Upper lobe of right lung (tissue), 1 donor: Measurements from ENCODE around the gene CDC42EP3. TPM values are rescaled to one million over a fixed set of nuclear protein-coding genes. Genes with fewer than 3 reads are reported as not detected.

Experiments used
- ATAC-seq: fragments of 200-7000 bp; cut with Tn5 transposase; one replicate; pipeline ENCODE4 v1.9.1; 2020; ENCODE audit warnings: mild to moderate bottlenecking, moderate library complexity
- DNase-seq: peaks from one replicate; pipeline ENCODE4 v3.0.0-alpha.2; 2020
- H3K27ac ChIP-seq: fragments of 200-600 bp; one replicate; pipeline ENCODE4 v1.8.0; 2022
- H3K27me3 ChIP-seq: fragments of 200-600 bp; one replicate; pipeline ENCODE4 v1.8.0; 2022; ENCODE audit warnings: mild to moderate bottlenecking
- H3K36me3 ChIP-seq: fragments of 200-600 bp; one replicate; pipeline ENCODE4 v1.8.0; 2022
- H3K4me1 ChIP-seq: fragments of 200-600 bp; one replicate; pipeline ENCODE4 v1.8.0; 2022
- H3K4me3 ChIP-seq: fragments of 200-600 bp; one replicate; pipeline ENCODE4 v1.8.0; 2022; ENCODE audit warnings: mild to moderate bottlenecking
- H3K9me3 ChIP-seq: fragments of 200-600 bp; one replicate; pipeline ENCODE4 v1.8.0; 2022
- intact Hi-C: fragments of 100-400 bp; cut with DNase I; formaldehyde crosslinking; loops from one replicate; pipeline ENCODE4 v1.11.0; 2022
- total RNA-seq: library from RNA; stranded (reverse); fragmentation: NEBNext Ultra II Directional; extraction: Animal tissue kit (Norgen Biotek cat#: 25700); gene quantifications from one replicate; pipeline ENCODE4 v1.2.1, GENCODE V29; 2021
- TF ChIP-seq, protein P1 (sequence below): fragments of 200-600 bp; IDR thresholded peaks from one replicate; pipeline ENCODE4 v1.8.0; 2022; ENCODE audit warnings: antibody characterized with exemption
- donor health status: DM: no; HTN: yes; CAD: no; lungs with severe emphysema.

Gene CDC42EP3
- total RNA-seq, 1 donor from 2014 or later, result 71.1 TPM

DNA sequence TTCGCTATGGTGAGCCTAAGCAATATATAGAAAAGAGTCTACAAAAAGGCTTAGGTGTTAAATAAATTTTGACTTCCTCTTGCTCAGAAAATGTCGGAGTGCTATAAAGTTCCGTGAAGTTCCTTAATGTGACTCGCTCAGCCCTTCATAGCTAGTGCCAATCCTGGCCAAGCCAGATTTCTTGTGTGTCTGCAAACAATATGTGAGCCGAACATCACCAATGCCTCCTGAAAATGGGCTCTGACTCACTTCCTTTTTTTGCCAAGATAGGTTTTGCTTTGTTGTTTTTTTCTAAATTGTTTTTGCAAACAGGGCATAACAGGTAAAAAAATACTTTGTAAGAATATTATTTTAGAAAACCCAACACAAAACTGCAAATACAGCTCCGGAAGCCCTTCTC lies 26.1 kb downstream of the CDC42EP3 start:
- Histone ChIP-seq H3K27me3 (no peaks in the 10 kb centered on the region), H3K27ac (peak overlapping the region; percentile 8)
- ATAC-seq, result no peak

DNA sequence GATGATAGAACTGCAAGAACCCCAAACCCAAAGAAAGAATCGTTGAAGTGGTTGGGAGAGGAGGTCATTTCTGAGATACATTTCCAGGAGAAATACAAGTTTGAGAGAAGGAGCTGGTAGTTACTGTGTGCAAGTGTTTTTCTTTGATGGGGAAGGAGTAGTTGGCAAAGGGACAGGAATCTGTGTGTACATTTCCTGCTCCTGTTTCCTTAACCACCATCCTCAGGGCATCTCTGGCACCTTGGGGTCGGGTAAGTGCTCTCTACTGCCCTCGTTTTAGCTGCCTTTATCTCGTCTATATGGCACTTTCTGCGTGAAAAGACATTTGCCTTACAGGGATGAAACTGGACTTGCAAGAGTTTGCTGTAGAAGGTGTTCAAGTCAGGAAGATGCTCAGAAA lies 27.3 kb downstream of the CDC42EP3 start:
- ATAC-seq (no peak), DNase-seq (no peak)
- no peaks in the 10 kb centered on the region for H3K27me3 ChIP-seq
- intact Hi-C loops, result no loop called here
- TF ChIP-seq, protein P1, sequence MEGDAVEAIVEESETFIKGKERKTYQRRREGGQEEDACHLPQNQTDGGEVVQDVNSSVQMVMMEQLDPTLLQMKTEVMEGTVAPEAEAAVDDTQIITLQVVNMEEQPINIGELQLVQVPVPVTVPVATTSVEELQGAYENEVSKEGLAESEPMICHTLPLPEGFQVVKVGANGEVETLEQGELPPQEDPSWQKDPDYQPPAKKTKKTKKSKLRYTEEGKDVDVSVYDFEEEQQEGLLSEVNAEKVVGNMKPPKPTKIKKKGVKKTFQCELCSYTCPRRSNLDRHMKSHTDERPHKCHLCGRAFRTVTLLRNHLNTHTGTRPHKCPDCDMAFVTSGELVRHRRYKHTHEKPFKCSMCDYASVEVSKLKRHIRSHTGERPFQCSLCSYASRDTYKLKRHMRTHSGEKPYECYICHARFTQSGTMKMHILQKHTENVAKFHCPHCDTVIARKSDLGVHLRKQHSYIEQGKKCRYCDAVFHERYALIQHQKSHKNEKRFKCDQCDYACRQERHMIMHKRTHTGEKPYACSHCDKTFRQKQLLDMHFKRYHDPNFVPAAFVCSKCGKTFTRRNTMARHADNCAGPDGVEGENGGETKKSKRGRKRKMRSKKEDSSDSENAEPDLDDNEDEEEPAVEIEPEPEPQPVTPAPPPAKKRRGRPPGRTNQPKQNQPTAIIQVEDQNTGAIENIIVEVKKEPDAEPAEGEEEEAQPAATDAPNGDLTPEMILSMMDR, result no peak
- no peaks in the 10 kb centered on the region for H3K9me3 ChIP-seq
- H3K36me3 ChIP-seq, result peaks cover 30% of the 10 kb centered on the region
- no peak overlapping the region for H3K4me3 ChIP-seq
- H3K4me1 ChIP-seq, result peaks cover 34% of the 10 kb centered on the region
- H3K27ac ChIP-seq, result no peak overlapping the region

More for the DNA sequence above, 26.1 kb downstream of the CDC42EP3 start:
- peaks cover 44% of the 10 kb centered on the region for H3K4me1 ChIP-seq
- TF ChIP-seq, protein P1, result no peak
- no peaks in the 10 kb centered on the region for H3K9me3 ChIP-seq
- H3K36me3 ChIP-seq, result peaks cover 30% of the 10 kb centered on the region
- intact Hi-C loops, result no loop called here
- no peak overlapping the region for H3K4me3 ChIP-seq
- no peak for DNase-seq

DNA sequence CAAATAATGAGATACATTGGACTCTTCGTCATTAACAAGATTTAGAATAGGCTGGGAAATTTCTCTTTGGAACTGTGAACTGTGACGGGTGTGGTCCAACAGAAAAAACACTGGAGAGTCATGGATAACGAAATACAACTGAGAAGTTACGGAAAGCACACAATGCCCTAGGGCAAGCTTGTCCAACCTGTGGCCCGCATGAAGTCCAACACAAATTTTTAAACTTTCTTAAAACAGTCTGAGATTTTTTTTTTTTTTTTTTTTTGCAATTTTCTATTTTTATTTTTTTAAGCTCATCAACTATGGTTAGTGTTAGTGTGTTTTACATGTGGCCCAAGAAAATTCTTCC lies 27.7 kb downstream of the CDC42EP3 start:
- DNase-seq (no peak), ATAC-seq (no peak)
- H3K36me3 ChIP-seq, result peaks cover 30% of the 10 kb centered on the region
- TF ChIP-seq, protein P1, result no peak
- H3K27ac ChIP-seq, result no peak overlapping the region
- H3K27me3 ChIP-seq, result no peaks in the 10 kb centered on the region
- intact Hi-C loops, result no loop called here
- H3K4me1 ChIP-seq, result peaks cover 30% of the 10 kb centered on the region
- H3K9me3 ChIP-seq, result no peaks in the 10 kb centered on the region
- no peak overlapping the region for H3K4me3 ChIP-seq

DNA sequence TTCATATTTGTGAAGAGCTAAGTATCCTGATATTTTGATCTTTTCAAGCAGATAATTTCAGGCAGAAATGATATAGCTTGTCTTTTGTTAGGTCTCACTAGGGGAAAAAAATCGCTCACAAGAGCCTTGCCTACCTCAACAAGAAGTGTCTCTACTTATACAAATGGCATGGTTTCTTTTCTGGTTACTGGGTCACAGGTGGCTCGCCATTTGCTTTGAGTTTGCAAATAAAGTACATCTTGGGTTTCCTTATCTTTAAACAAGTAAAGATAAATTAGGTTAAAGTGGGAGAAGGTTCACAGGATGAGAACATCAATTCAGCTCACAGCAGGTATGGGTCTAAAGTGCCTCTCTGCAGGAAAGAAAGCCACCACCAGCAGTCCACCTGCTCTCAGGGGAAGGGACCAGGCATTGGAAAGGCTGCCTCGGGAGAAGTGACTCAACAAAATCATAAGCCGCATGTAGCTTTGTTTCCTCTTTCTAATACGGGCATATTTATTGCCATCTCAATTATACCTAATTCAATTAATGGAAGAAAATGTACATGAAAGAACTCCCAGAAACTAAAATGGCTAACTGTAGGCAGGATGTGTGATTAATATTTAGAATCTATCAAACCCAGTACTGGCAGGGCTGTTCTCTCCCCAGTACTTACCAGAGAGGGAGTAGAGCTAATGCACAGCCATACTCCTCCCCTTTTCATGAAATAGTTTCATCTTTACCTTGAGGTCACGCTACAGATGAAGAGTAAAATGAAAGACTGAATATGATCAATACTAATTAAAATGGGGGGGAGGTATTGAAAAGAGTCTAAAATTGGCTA lies 28.3 kb downstream of the CDC42EP3 start:
- intact Hi-C loops, result no loop called here
- Histone ChIP-seq H3K27ac (no peak overlapping the region), H3K27me3 (no peaks in the 10 kb centered on the region), H3K4me1 (peaks cover 25% of the 10 kb centered on the region), H3K4me3 (no peak overlapping the region), H3K36me3 (peaks cover 30% of the 10 kb centered on the region), H3K9me3 (no peaks in the 10 kb centered on the region)
- ATAC-seq (no peak), DNase-seq (no peak)
- TF ChIP-seq, protein P1, result no peak

DNA sequence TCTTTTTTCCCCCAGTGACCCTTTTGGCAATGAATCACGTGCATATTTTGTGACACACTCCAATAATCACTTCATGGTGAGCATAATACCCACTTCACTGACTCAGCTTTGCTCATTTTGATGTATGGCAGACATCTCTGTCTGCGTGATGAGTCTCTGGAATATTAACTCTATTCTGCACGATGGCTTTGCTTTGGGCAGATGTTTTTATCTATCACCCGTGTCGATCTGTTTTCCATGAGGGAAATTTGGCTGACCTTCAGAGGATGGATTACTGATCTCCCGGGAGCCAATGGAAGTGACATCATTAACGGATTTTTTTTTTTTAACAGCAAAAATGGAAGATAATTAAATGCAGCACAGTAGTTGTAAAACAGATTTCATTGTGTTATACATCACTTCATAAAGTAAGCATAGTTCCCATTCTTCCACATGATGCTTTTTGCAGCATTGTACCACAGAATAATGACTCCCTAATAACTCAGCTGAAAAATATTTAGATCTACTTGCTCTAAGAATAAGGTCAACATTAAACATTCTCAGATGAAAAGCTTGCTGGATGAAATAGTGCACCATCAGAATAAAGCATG lies 29.8 kb downstream of the CDC42EP3 start:
- intact Hi-C loops, result no loop called here
- DNase-seq (no peak), ATAC-seq (no peak)
- peaks cover 30% of the 10 kb centered on the region for H3K36me3 ChIP-seq
- H3K4me3 ChIP-seq, result no peak overlapping the region
- H3K9me3 ChIP-seq, result no peaks in the 10 kb centered on the region
- TF ChIP-seq, protein P1, result no peak
- no peaks in the 10 kb centered on the region for H3K27me3 ChIP-seq
- no peak overlapping the region for H3K27ac ChIP-seq
- H3K4me1 ChIP-seq, result peaks cover 20% of the 10 kb centered on the region
